PC-9 (cell line): ENCODE results near the gene AEN.

Source experiments
- EZH2 ChIP-seq: fragments of 200-600 bp; sonication (generic); IDR thresholded peaks from 2 replicates; pipeline ENCODE4 v1.8.0; 2017; ENCODE audit warnings: antibody characterized with exemption, low read depth
- TF ChIP-seq, protein P1 (sequence below): fragments of 200-600 bp; sonication (generic); conservative IDR thresholded peaks from 2 replicates; pipeline ENCODE4 v1.6.1; 2017; ENCODE audit warnings: mixed run types, antibody characterized with exemption, mild to moderate bottlenecking, moderate library complexity

DNA sequence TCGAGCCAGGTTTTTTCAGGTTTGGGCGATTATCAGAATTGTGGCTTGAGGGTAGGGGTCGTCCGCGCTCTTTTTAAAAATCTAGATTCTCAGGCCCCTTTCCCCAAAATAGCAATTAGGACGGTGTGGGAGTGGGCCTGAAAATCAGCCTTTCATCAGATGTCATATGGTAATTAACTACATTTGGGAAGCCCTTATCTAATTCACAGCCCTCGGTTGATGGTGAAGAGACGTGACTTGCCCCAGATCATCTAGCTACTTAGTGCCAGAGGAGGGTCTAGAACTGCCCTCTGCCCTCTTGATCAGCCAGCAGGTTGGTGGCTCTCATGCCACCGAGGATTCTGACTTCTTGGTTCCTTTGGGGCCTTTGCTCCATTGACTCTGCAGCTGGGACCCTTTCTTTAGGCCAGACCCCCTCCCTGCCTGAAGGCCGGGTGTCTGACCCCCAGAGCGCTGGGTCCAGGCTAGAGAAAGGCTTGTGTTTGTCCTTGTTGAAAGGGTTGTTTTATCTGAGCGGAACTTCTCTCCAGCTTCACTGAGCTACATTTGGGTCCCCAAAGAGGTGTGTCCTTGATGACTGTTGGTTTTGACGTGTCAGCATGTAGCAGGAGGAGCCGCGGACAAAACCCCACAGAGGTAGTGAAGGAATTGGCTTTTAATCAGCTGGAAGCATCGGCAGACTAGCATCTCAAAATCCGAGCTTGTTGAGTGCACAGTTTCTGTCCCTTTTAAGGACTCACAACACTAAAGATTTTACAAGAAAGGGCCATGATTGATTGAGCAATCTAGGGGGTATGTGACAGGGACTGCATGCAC is 857 bp downstream of the AEN start:
- TF ChIP-seq, protein P1, sequence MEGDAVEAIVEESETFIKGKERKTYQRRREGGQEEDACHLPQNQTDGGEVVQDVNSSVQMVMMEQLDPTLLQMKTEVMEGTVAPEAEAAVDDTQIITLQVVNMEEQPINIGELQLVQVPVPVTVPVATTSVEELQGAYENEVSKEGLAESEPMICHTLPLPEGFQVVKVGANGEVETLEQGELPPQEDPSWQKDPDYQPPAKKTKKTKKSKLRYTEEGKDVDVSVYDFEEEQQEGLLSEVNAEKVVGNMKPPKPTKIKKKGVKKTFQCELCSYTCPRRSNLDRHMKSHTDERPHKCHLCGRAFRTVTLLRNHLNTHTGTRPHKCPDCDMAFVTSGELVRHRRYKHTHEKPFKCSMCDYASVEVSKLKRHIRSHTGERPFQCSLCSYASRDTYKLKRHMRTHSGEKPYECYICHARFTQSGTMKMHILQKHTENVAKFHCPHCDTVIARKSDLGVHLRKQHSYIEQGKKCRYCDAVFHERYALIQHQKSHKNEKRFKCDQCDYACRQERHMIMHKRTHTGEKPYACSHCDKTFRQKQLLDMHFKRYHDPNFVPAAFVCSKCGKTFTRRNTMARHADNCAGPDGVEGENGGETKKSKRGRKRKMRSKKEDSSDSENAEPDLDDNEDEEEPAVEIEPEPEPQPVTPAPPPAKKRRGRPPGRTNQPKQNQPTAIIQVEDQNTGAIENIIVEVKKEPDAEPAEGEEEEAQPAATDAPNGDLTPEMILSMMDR, result no peak
- TF ChIP-seq EZH2, result no peak
